GM13977 (cell line): ENCODE measurements around the gene ABCA7.

ENCODE experiments used
- DNase-seq: peaks from one replicate; pipeline ENCODE4 v3.0.0; 2012; ENCODE audit warnings: low spot score
- in situ Hi-C: fragments of 300-500 bp; cut with MboI; formaldehyde crosslinking; loops from one replicate; pipeline ENCODE4 v1.12.0; 2022; ENCODE audit warnings: low sequenced_read_pairs, low pct_unique_long_range_greater_than_20kb, mixed read lengths, inconsistent platforms; ENCODE audit not compliant: unreplicated experiment
- TF ChIP-seq, protein P1 (sequence below): IDR thresholded peaks from 2 replicates; pipeline ENCODE4 v1.5.1; 2012; ENCODE audit warnings: mild to moderate bottlenecking, control low read depth; ENCODE audit not compliant: insufficient read depth; ENCODE audit errors: extremely low read depth, missing control alignments

Gene ABCA7

DNA sequence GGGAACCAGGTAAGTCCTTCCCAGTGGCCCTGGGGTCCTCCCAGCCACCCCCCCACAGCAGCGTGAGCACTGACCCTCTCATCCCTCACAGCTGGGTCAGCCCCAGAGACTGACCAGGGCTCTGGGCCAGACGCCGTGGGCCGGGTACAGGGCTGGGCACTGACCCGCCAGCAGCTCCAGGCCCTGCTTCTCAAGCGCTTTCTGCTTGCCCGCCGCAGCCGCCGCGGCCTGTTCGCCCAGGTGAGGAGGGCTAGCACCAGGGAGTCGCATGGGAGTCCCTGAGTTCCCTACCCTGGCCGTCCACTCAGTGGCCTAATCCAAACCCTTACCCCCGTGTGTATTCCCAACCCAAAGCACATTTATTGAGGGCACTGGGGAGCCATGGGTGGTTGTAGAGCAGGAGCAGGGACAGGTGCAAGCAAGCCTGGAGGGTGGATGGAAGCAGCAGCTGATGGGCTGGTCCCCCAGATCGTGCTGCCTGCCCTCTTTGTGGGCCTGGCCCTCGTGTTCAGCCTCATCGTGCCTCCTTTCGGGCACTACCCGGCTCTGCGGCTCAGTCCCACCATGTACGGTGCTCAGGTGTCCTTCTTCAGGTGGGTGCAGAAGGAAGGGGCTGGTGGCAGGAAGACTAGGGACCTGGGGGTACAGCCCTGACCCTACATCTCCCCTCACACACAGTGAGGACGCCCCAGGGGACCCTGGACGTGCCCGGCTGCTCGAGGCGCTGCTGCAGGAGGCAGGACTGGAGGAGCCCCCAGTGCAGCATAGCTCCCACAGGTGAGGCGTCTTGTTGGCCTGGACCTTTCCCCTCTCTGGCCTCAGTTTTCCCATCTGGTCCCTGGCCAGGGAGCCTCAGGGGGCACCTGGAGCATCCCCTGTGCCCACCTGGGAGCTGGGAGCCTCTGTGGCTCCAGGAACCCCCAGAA lies 14.5 kb downstream of the ABCA7 start:
- TF ChIP-seq, protein P1, sequence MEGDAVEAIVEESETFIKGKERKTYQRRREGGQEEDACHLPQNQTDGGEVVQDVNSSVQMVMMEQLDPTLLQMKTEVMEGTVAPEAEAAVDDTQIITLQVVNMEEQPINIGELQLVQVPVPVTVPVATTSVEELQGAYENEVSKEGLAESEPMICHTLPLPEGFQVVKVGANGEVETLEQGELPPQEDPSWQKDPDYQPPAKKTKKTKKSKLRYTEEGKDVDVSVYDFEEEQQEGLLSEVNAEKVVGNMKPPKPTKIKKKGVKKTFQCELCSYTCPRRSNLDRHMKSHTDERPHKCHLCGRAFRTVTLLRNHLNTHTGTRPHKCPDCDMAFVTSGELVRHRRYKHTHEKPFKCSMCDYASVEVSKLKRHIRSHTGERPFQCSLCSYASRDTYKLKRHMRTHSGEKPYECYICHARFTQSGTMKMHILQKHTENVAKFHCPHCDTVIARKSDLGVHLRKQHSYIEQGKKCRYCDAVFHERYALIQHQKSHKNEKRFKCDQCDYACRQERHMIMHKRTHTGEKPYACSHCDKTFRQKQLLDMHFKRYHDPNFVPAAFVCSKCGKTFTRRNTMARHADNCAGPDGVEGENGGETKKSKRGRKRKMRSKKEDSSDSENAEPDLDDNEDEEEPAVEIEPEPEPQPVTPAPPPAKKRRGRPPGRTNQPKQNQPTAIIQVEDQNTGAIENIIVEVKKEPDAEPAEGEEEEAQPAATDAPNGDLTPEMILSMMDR = no peak
- in situ Hi-C loops = no loop called here
- DNase-seq = no peak

GRCh38 chr19:1055028-1055425 lies 15.1 kb downstream of the ABCA7 start:
- TF ChIP-seq, protein P1 = no peak
- in situ Hi-C loops = no loop called here
- DNase-seq = no peak

DNA sequence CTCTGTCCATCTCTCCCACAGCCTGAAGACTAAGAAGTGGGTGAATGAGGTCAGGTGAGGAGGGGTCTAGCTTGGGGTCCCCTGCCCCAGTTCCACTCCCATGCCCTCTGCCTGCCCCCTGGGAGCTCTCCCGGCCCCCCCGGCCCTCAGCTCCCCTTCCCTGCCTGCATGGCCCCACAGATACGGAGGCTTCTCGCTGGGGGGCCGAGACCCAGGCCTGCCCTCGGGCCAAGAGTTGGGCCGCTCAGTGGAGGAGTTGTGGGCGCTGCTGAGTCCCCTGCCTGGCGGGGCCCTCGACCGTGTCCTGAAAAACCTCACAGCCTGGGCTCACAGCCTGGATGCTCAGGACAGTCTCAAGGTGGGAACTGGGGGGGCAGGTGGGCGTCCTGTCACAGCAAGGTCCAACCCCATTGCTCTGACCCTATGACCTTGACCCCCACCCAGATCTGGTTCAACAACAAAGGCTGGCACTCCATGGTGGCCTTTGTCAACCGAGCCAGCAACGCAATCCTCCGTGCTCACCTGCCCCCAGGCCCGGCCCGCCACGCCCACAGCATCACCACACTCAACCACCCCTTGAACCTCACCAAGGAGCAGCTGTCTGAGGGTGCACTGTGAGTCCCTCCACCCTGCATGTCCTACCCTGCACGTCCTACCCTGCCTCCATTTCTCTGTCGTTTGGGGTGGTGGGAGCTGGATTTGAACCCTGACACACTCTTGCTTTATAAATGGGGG lies 16.1 kb downstream of the ABCA7 start:
- TF ChIP-seq, protein P1 = no peak
- DNase-seq = no peak
- in situ Hi-C loops = no loop called here

GRCh38 chr19:1057176-1057855 lies 17.4 kb downstream of the ABCA7 start:
- DNase-seq = no peak
- TF ChIP-seq, protein P1 = peak; percentile 42

DNA sequence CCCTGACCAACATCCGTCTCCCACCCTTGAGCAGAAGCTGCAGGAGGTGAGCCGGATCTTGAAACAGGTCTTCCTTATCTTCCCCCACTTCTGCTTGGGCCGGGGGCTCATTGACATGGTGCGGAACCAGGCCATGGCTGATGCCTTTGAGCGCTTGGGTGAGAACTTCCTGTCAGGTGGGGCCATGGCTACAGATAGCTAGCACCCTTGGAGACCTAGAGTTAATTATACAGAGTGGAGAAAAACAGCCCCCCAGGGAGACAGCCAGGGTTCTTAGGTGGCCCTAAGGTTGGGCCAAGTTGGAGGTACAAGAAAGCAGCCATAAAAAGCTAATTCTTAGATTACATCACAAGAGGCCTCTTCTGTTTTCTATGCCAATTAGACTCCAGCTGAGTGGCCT lies 18.2 kb downstream of the ABCA7 start:
- in situ Hi-C loops = no loop called here
- TF ChIP-seq, protein P1 = no peak
- no peak for DNase-seq

More at GRCh38 chr19:1057176-1057855, 17.4 kb downstream of the ABCA7 start:
- in situ Hi-C loops = no loop called here

DNA sequence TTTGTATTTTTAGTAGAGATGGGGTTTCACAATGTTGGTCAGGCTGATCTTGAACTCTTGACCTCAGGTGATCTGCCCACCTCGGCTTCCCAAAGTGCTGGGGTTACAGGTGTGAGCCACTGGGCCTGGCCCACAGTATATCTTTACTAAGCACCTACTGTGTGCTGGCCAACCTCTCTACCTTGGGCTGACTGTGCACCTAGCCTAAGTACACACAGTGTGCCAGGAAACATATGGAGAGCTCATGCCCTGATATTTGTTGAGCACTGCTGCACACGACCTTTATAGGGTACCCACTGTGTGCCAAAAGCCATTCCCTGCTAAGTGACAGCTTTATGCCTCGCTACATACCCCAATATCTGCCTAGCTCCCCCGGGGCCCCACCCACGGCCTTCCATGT lies 20.8 kb downstream of the ABCA7 start:
- in situ Hi-C loops = no loop called here
- TF ChIP-seq, protein P1 = no peak
- no peak for DNase-seq
